IMR-90 (cell line): ENCODE data around the gene EMCN. TPM values are rescaled to one million over a fixed set of nuclear protein-coding genes. Genes with fewer than 3 reads are reported as not detected.

Experiments
- ATAC-seq: fragments of 200-7000 bp; cut with Tn5 transposase; 2 replicates; pipeline ENCODE4 v1.9.1; 2020; ENCODE audit warnings: low read depth, mild to moderate bottlenecking, moderate library complexity
- BruUV-seq: library from RNA; stranded (reverse); fragments of 400-500 nt; replicated peaks from 2 replicates; lab custom pipeline; 2021; lab: Mats Ljungman, UMichigan
- CTCF ChIA-PET: fragments of 300-600 bp; formaldehyde crosslinking; extraction: SDS; loops from one replicate; lab custom pipeline; 2021; ENCODE audit warnings: antibody characterized with exemption; lab: Yijun Ruan, JAX
- POLR2A ChIA-PET: fragments of 300-600 bp; sonication (Branson Sonifier 250); formaldehyde crosslinking; loops from one replicate; lab custom pipeline; 2022; ENCODE audit warnings: antibody characterized with exemption; ENCODE audit not compliant: unreplicated experiment; lab: Charles Lee
- DNase-seq: peaks from one replicate; pipeline ENCODE4 v3.0.0; 2013
- H2AFZ ChIP-seq: replicated peaks from 2 replicates; pipeline ENCODE3; 2013; ENCODE audit warnings: low read length, mild to moderate bottlenecking; ENCODE audit not compliant: poor library complexity
- H2AK5ac ChIP-seq: 2 replicates; pipeline ENCODE4 v1.6.1; 2013; ENCODE audit warnings: low read depth, low read length, inconsistent platforms
- H2AK9ac ChIP-seq: replicated peaks from 2 replicates; pipeline ENCODE3; 2013; ENCODE audit warnings: mild to moderate bottlenecking, low read depth, low read length, moderate library complexity; ENCODE audit not compliant: poor library complexity
- H2BK120ac ChIP-seq: 2 replicates; pipeline ENCODE4 v1.6.1; 2013; ENCODE audit warnings: low read depth, low read length, inconsistent platforms
- H2BK15ac ChIP-seq: 3 replicates; pipeline ENCODE4 v1.6.1; 2013; ENCODE audit warnings: low read depth, low read length, inconsistent platforms
- H2BK20ac ChIP-seq: 2 replicates; pipeline ENCODE4 v1.6.1; 2013; ENCODE audit warnings: low read depth, mild to moderate bottlenecking, inconsistent platforms, low read length, moderate library complexity
- H2BK5ac ChIP-seq: 2 replicates; pipeline ENCODE4 v1.6.1; 2013; ENCODE audit warnings: mild to moderate bottlenecking, low read depth, low read length, inconsistent platforms; ENCODE audit not compliant: poor library complexity, severe bottlenecking
- H3K14ac ChIP-seq: replicated peaks from 2 replicates; pipeline ENCODE4 v1.6.1; 2013; ENCODE audit warnings: low read depth, low read length, inconsistent platforms
- H3K18ac ChIP-seq: 2 replicates; pipeline ENCODE4 v1.6.1; 2013; ENCODE audit warnings: low read depth, low read length, control low read depth
- H3K23ac ChIP-seq: 2 replicates; pipeline ENCODE4 v1.6.1; 2013; ENCODE audit warnings: low read depth, low read length, inconsistent platforms
- H3K27ac ChIP-seq: 2 replicates; pipeline ENCODE4 v1.5.1; 2013; ENCODE audit warnings: mild to moderate bottlenecking, control low read depth, low read length; ENCODE audit not compliant: insufficient read depth
- H3K27me3 ChIP-seq: 2 replicates; pipeline ENCODE4 v1.6.1; 2013; ENCODE audit warnings: low read length; ENCODE audit not compliant: control insufficient read depth, insufficient read depth
- H3K36me3 ChIP-seq: 2 replicates; pipeline ENCODE4 v1.6.1; 2013; ENCODE audit warnings: low read length, mixed read lengths; ENCODE audit not compliant: control insufficient read depth, insufficient read depth
- H3K4ac ChIP-seq: 2 replicates; pipeline ENCODE4 v1.6.1; 2013; ENCODE audit warnings: low read depth, low read length, inconsistent platforms
- H3K4me1 ChIP-seq: 2 replicates; pipeline ENCODE4 v1.6.1; 2013; ENCODE audit warnings: low read length, mixed read lengths; ENCODE audit not compliant: control insufficient read depth, insufficient read depth
- H3K4me2 ChIP-seq: 2 replicates; pipeline ENCODE4 v1.6.1; 2013; ENCODE audit warnings: low read depth, mild to moderate bottlenecking, control low read depth, low read length, moderate library complexity
- H3K4me3 ChIP-seq: 2 replicates; pipeline ENCODE4 v1.5.1; 2013; ENCODE audit warnings: low read depth, mild to moderate bottlenecking, control low read depth, low read length, moderate library complexity; ENCODE audit not compliant: insufficient read depth
- H3K56ac ChIP-seq: 2 replicates; pipeline ENCODE4 v1.6.1; 2013; ENCODE audit warnings: low read length, inconsistent platforms; ENCODE audit not compliant: insufficient read depth; ENCODE audit errors: extremely low read depth
- H3K79me1 ChIP-seq, 2 experiments: 2 replicates each; pipeline ENCODE4 v1.6.1; 2013; ENCODE audit warnings: low read length in 2 of 2, inconsistent platforms in 1 of 2, low read depth in 1 of 2
- H3K9ac ChIP-seq: 2 replicates; pipeline ENCODE4 v1.6.1; 2013; ENCODE audit warnings: low read depth, low read length, control low read depth
- H3K9me1 ChIP-seq: 2 replicates; pipeline ENCODE4 v1.6.1; 2013; ENCODE audit warnings: low read length, inconsistent platforms; ENCODE audit not compliant: insufficient read depth
- H3K9me3 ChIP-seq: 2 replicates; pipeline ENCODE4 v1.6.1; 2013; ENCODE audit warnings: low read length; ENCODE audit not compliant: control insufficient read depth, insufficient read depth
- H4K20me1 ChIP-seq: 2 replicates; pipeline ENCODE4 v1.6.1; 2013; ENCODE audit warnings: low read length, inconsistent platforms; ENCODE audit not compliant: insufficient read depth
- H4K5ac ChIP-seq: 2 replicates; pipeline ENCODE4 v1.6.1; 2013; ENCODE audit warnings: mild to moderate bottlenecking, low read depth, low read length, control low read depth
- H4K8ac ChIP-seq, 2 experiments: 2 replicates each; pipeline ENCODE4 v1.6.1; 2013; ENCODE audit warnings: low read depth in 2 of 2, low read length in 2 of 2, control low read depth in 1 of 2, inconsistent platforms in 1 of 2
- H4K91ac ChIP-seq: 2 replicates; pipeline ENCODE4 v1.6.1; 2013; ENCODE audit warnings: low read depth, low read length, inconsistent platforms; ENCODE audit not compliant: insufficient read depth
- RFX5 ChIP-seq: IDR thresholded peaks from 2 replicates; pipeline ENCODE4 v1.8.0; 2012; ENCODE audit warnings: low read depth, mild to moderate bottlenecking, low read length, moderate library complexity
- whole genome bisulfite sequencing, 2 experiments: methylation state at CpG; one replicate each; pipeline versions ENCODE4 v1.1.5 to v1.1.7; 2013; ENCODE audit warnings: missing lambda C conversion rate in 2 of 2; ENCODE audit not compliant: insufficient read length in 1 of 2; ENCODE audit errors: extremely low coverage in 2 of 2; 5-methylcytosine and 5-hydroxymethylcytosine counted together
- dilution Hi-C: fragments of 300-500 bp; cut with HindIII; formaldehyde crosslinking; loops from one replicate; pipeline ENCODE4 v1.14.3; 2018; ENCODE audit warnings: low sequenced_read_pairs; ENCODE audit not compliant: unreplicated experiment
- in situ Hi-C: fragments of 300-500 bp; cut with MboI; formaldehyde crosslinking; loops from 3 replicates; pipeline ENCODE4 v1.14.3; 2019; ENCODE audit warnings: low sequenced_read_pairs, inconsistent platforms, mixed read lengths
- intact Hi-C: fragments of 100-400 bp; cut with micrococcal nuclease; formaldehyde crosslinking; loops from 2 replicates; pipeline ENCODE4 v1.10.0; 2022
- polyA plus RNA-seq, 3 experiments: library from polyadenylated mRNA; depleted of rRNA; stranded (reverse); fragments of >200 nt; gene quantifications; 2 replicates each; pipeline ENCODE4 v1.2.3, GENCODE V29; 2012; ENCODE audit warnings: low replicate concordance in 1 of 3
- total RNA-seq: library from RNA; depleted of rRNA; stranded (reverse); fragments of >200 nt; gene quantifications from 2 replicates; pipeline ENCODE4 v1.2.3, GENCODE V29; 2012
- TF ChIP-seq, protein P1 (sequence below): fragments of 150-350 bp; IDR thresholded peaks from 2 replicates; pipeline ENCODE4 v1.6.1; 2016; ENCODE audit warnings: low read depth, mild to moderate bottlenecking, low read length, moderate library complexity, borderline replicate concordance

Gene EMCN
- total and polyA plus RNA-seq, 2 of the 4 experiments (the other 2 are of a cell fraction): not detected

GRCh38 chr4:100548200-100548560, 30.4 kb upstream of the EMCN start:
- Histone ChIP-seq H3K79me1 (no peaks in the 10 kb centered on the region), H3K27ac (no peak overlapping the region), H4K8ac (no peak overlapping the region), H2AK5ac (no peak overlapping the region), H3K23ac (no peak overlapping the region), H2BK120ac (no peak overlapping the region), H4K5ac (no peak overlapping the region), H4K91ac (no peak overlapping the region), H3K9me3 (no peaks in the 10 kb centered on the region; the same call in 1 of the 2 replicates), H2AK9ac (no peak overlapping the region), H4K20me1 (no peaks in the 10 kb centered on the region), H3K4me3 (no peak overlapping the region), H2BK5ac (no peak overlapping the region), H2BK20ac (no peak overlapping the region), H3K4ac (no peak overlapping the region), H3K9ac (no peak overlapping the region), H3K27me3 (no peaks in the 10 kb centered on the region), H2AFZ (no peak overlapping the region), H3K36me3 (no peaks in the 10 kb centered on the region), H3K18ac (no peak overlapping the region), H3K14ac (no peak overlapping the region), H3K56ac (no peak overlapping the region), H3K4me2 (no peak overlapping the region), H3K4me1 (no peaks in the 10 kb centered on the region), H3K9me1 (no peaks in the 10 kb centered on the region), H2BK15ac (no peak overlapping the region)
- WGBS, 2 experiments: no CpG with 5 or more reads among the region's 1 CpG
- DNase-seq (no peak), ATAC-seq (no peak)
- dilution Hi-C loops (no loop called here), intact Hi-C loops (no loop called here), in situ Hi-C loops (no loop called here)
- POLR2A ChIA-PET: no interaction called here
- no peak for TF ChIP-seq RFX5
- TF ChIP-seq, protein P1, sequence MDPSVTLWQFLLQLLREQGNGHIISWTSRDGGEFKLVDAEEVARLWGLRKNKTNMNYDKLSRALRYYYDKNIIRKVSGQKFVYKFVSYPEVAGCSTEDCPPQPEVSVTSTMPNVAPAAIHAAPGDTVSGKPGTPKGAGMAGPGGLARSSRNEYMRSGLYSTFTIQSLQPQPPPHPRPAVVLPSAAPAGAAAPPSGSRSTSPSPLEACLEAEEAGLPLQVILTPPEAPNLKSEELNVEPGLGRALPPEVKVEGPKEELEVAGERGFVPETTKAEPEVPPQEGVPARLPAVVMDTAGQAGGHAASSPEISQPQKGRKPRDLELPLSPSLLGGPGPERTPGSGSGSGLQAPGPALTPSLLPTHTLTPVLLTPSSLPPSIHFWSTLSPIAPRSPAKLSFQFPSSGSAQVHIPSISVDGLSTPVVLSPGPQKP: no peak
- BruUV-seq: no TSS peak
- CTCF ChIA-PET: no interaction called here
